WTC11 (cell line): ENCODE results near the gene FAM20C. TPM values are rescaled to one million over a fixed set of nuclear protein-coding genes. Genes with fewer than 3 reads are reported as not detected.

Experiments
- ATAC-seq: fragments of 200-7000 bp; cut with Tn5 transposase; 2 replicates; pipeline ENCODE4 v1.10.0; 2021; ENCODE audit warnings: mild to moderate bottlenecking, moderate library complexity
- CTCF ChIA-PET: fragments of 300-600 bp; sonication (Branson Sonifier 250); formaldehyde crosslinking; loops from one replicate; lab custom pipeline; 2021; ENCODE audit warnings: antibody characterized with exemption; lab: Charles Lee
- POLR2A ChIA-PET: fragments of 350-600 bp; sonication (Branson Sonifier 250); formaldehyde crosslinking; loops from one replicate; lab custom pipeline; 2021; ENCODE audit warnings: antibody characterized with exemption; lab: Charles Lee
- DNase-seq: peaks from one replicate; pipeline ENCODE4 v3.0.0; 2021; ENCODE audit warnings: low spot score
- H3K27ac Mint-ChIP-seq: 2 replicates; pipeline ENCODE4 v1.8.0; 2021; ENCODE audit warnings: mixed read lengths
- H3K27me3 Mint-ChIP-seq: 2 replicates; pipeline ENCODE4 v1.8.0; 2021; ENCODE audit warnings: low read depth, mild to moderate bottlenecking, moderate library complexity, mixed read lengths
- H3K36me3 Mint-ChIP-seq: 2 replicates; pipeline ENCODE4 v1.8.0; 2021; ENCODE audit warnings: mixed read lengths
- H3K4me1 Mint-ChIP-seq: 2 replicates; pipeline ENCODE4 v1.8.0; 2022; ENCODE audit warnings: mixed read lengths
- H3K4me3 Mint-ChIP-seq: 2 replicates; pipeline ENCODE4 v1.8.0; 2021; ENCODE audit warnings: mild to moderate bottlenecking, moderate library complexity, mixed read lengths
- H3K9me3 Mint-ChIP-seq: 2 replicates; pipeline ENCODE4 v1.8.0; 2021; ENCODE audit warnings: mixed read lengths
- ARID4B ChIP-seq: sonication (generic); formaldehyde crosslinking; IDR thresholded peaks from 2 replicates; pipeline ENCODE4 v1.8.0; 2023; ENCODE audit warnings: missing genetic modification reagents, mild to moderate bottlenecking, borderline replicate concordance
- ATF1 ChIP-seq: sonication (generic); formaldehyde crosslinking; IDR thresholded peaks from 2 replicates; pipeline ENCODE4 v1.8.1; 2023; ENCODE audit warnings: mild to moderate bottlenecking, moderate library complexity, missing genetic modification reagents
- ATF2 ChIP-seq: sonication (generic); formaldehyde crosslinking; IDR thresholded peaks from 2 replicates; pipeline ENCODE4 v1.8.1; 2022; ENCODE audit warnings: low read depth, missing genetic modification reagents, borderline replicate concordance
- ATF3 ChIP-seq: sonication (generic); formaldehyde crosslinking; conservative IDR thresholded peaks from 2 replicates; pipeline ENCODE4 v1.8.1; 2022; ENCODE audit warnings: mild to moderate bottlenecking, missing genetic modification reagents
- CBFB ChIP-seq: sonication (generic); formaldehyde crosslinking; IDR thresholded peaks from 2 replicates; pipeline ENCODE4 v1.8.1; 2022; ENCODE audit warnings: mild to moderate bottlenecking, low read depth, missing genetic modification reagents
- CTCF ChIP-seq: fragments of 200-600 bp; IDR thresholded peaks from 2 replicates; pipeline ENCODE4 v1.8.0; 2022; ENCODE audit warnings: antibody characterized with exemption
- ELF4 ChIP-seq: sonication (generic); formaldehyde crosslinking; IDR thresholded peaks from 2 replicates; pipeline ENCODE4 v1.8.1; 2022; ENCODE audit warnings: low read depth, mild to moderate bottlenecking, moderate library complexity, missing genetic modification reagents
- IRF1 ChIP-seq: sonication (generic); formaldehyde crosslinking; IDR thresholded peaks from 2 replicates; pipeline ENCODE4 v1.8.0; 2023; ENCODE audit warnings: missing genetic modification reagents
- IRF2 ChIP-seq: sonication (generic); formaldehyde crosslinking; IDR thresholded peaks from 2 replicates; pipeline ENCODE4 v1.8.0; 2022; ENCODE audit warnings: low read depth, missing genetic modification reagents, borderline replicate concordance
- JUN ChIP-seq: sonication (generic); formaldehyde crosslinking; IDR thresholded peaks from 2 replicates; pipeline ENCODE4 v1.8.0; 2023; ENCODE audit warnings: mild to moderate bottlenecking, missing genetic modification reagents
- PRDM15 ChIP-seq: sonication (generic); formaldehyde crosslinking; IDR thresholded peaks from 2 replicates; pipeline ENCODE4 v1.8.0; 2022; ENCODE audit warnings: missing genetic modification reagents
- RELA ChIP-seq: sonication (generic); formaldehyde crosslinking; IDR thresholded peaks from 2 replicates; pipeline ENCODE4 v1.8.1; 2022; ENCODE audit warnings: missing genetic modification reagents, mild to moderate bottlenecking, borderline replicate concordance
- USF2 ChIP-seq: sonication (generic); formaldehyde crosslinking; IDR thresholded peaks from 2 replicates; pipeline ENCODE4 v1.8.1; 2023; ENCODE audit warnings: mild to moderate bottlenecking, missing genetic modification reagents, moderate library complexity
- ZNF232 ChIP-seq: sonication (generic); formaldehyde crosslinking; IDR thresholded peaks from 2 replicates; pipeline ENCODE4 v1.8.0; 2022; ENCODE audit warnings: mild to moderate bottlenecking, missing genetic modification reagents
- ZNF396 ChIP-seq: fragments of 250-450 bp; sonication (Bioruptor Pico); IDR thresholded peaks from 2 replicates; pipeline ENCODE4 v1.8.0; 2021; ENCODE audit warnings: mild to moderate bottlenecking, moderate library complexity, borderline replicate concordance
- ZNF423 ChIP-seq: fragments of 250-450 bp; sonication (Bioruptor Pico); IDR thresholded peaks from 2 replicates; pipeline ENCODE4 v2.1.2; 2022; ENCODE audit warnings: mild to moderate bottlenecking, moderate library complexity
- total RNA-seq: library from RNA; stranded (reverse); gene quantifications from 3 replicates; pipeline ENCODE4 v1.2.3, GENCODE V29; 2021

Gene FAM20C
- total RNA-seq, 1 experiment from 2014 or later: 64.9 TPM

- ATAC-seq (no peak), DNase-seq (no peak)
- peaks cover 33% of the 10 kb centered on the region for H3K36me3 Mint-ChIP-seq
- CTCF ChIA-PET: interaction anchor here (0.6 to 2.2 kb wide), 4 partner anchors 11 to 987 kb away, joined by 3 to 5 read pairs (median 4); no protein-coding TSS in a partner anchor
- peak overlapping the region; percentile 87 for H3K4me3 Mint-ChIP-seq
- H3K9me3 Mint-ChIP-seq: no peaks in the 10 kb centered on the region
- H3K4me1 Mint-ChIP-seq: peaks cover 40% of the 10 kb centered on the region
- POLR2A ChIA-PET: no interaction called here
- 0 out of 2 replicates have a peak, but pooled peaks have one; percentile 11 for TF ChIP-seq ZNF232 (CRISPR knock-in tag)
- TF ChIP-seq ATF3: no peak
- no peak for TF ChIP-seq ELF4 (CRISPR knock-in tag)
- TF ChIP-seq IRF2 (CRISPR knock-in tag): no peak
- TF ChIP-seq RELA (CRISPR knock-in tag): 0 out of 2 replicates have a peak, but pooled peaks have one; percentile 14
- no peak for TF ChIP-seq ZNF423 (CRISPR knock-in tag)
- no peak for TF ChIP-seq ATF2 (CRISPR knock-in tag)
- TF ChIP-seq ZNF396: no peak
- no peak for TF ChIP-seq CTCF
- peak overlapping the region; percentile 88 for H3K27ac Mint-ChIP-seq
- peaks cover 5% of the 10 kb centered on the region; the same call in 1 of the 2 replicates for H3K27me3 Mint-ChIP-seq
Observed at GRCh38 chr7:195010-195829, 2.8 kb downstream of the FAM20C start.

GRCh38 chr7:195830-196128 is 3.4 kb downstream of the FAM20C start:
- ATAC-seq (no peak), DNase-seq (no peak)
- H3K27me3 Mint-ChIP-seq: peaks cover 5% of the 10 kb centered on the region; the same call in 1 of the 2 replicates
- H3K36me3 Mint-ChIP-seq: peaks cover 33% of the 10 kb centered on the region
- CTCF ChIA-PET: interaction anchor here (2.2 kb wide), 1 partner anchor 25 kb away, joined by 5 read pairs; no protein-coding TSS in a partner anchor
- POLR2A ChIA-PET: no interaction called here
- TF ChIP-seq JUN (CRISPR knock-in tag): no peak
- no peak for TF ChIP-seq IRF1
- no peak for TF ChIP-seq ATF1 (CRISPR knock-in tag)
- no peak for TF ChIP-seq USF2
- no peaks in the 10 kb centered on the region for H3K9me3 Mint-ChIP-seq
- peaks cover 37% of the 10 kb centered on the region for H3K4me1 Mint-ChIP-seq
- peak overlapping the region; percentile 88 for H3K27ac Mint-ChIP-seq
- peak overlapping the region; percentile 87; the same call in 1 of the 2 replicates for H3K4me3 Mint-ChIP-seq

GRCh38 chr7:196283-196682 is 3.9 kb downstream of the FAM20C start:
- no peaks in the 10 kb centered on the region for H3K9me3 Mint-ChIP-seq
- CTCF ChIA-PET: no interaction called here
- POLR2A ChIA-PET: no interaction called here
- H3K27ac Mint-ChIP-seq: peak overlapping the region; percentile 88
- no peak overlapping the region for H3K4me3 Mint-ChIP-seq
- H3K27me3 Mint-ChIP-seq: no peaks in the 10 kb centered on the region
- no peak for ATAC-seq
- no peak for DNase-seq
- H3K36me3 Mint-ChIP-seq: peaks cover 33% of the 10 kb centered on the region
- H3K4me1 Mint-ChIP-seq: peaks cover 33% of the 10 kb centered on the region
- no peak for TF ChIP-seq ARID4B
- TF ChIP-seq USF2: no peak
- TF ChIP-seq PRDM15 (CRISPR knock-in tag): no peak
- no peak for TF ChIP-seq CBFB
